HCT116 (cell line): ENCODE data around the gene GNA12. TPM values are rescaled to one million over a fixed set of nuclear protein-coding genes. Genes with fewer than 3 reads are reported as not detected.

Source experiments
- ATAC-seq: fragments of 200-7000 bp; cut with Tn5 transposase; 2 replicates; pipeline ENCODE4 v1.9.1; 2020; ENCODE audit warnings: mild to moderate bottlenecking, moderate library complexity
- BruUV-seq: library from RNA; stranded (reverse); fragments of 400-500 nt; replicated peaks from 2 replicates; lab custom pipeline; 2021; lab: Mats Ljungman, UMichigan
- CTCF ChIA-PET: fragments of 300-600 bp; sonication (Branson Sonifier 250); formaldehyde crosslinking; loops from one replicate; lab custom pipeline; 2021; ENCODE audit warnings: antibody characterized with exemption; lab: Charles Lee
- POLR2A ChIA-PET: fragments of 300-600, 350-600 bp; sonication (Branson Sonifier 250); formaldehyde crosslinking; loops from one replicate; lab custom pipeline; 2021; ENCODE audit warnings: antibody characterized with exemption; lab: Charles Lee
- RAD21 ChIA-PET, 2 experiments: fragments of 300-600 bp; sonication (Branson Sonifier 250); formaldehyde crosslinking; loops; one replicate each; lab custom pipeline; 2023; ENCODE audit warnings: low total read pairs in 2 of 2; ENCODE audit not compliant: uncharacterized antibody in 2 of 2, unreplicated experiment in 2 of 2, low non-redundant PET in 1 of 2; lab: Charles Lee
- DNase-seq: peaks from one replicate; pipeline ENCODE4 v3.0.0-alpha.2; 2010; ENCODE audit warnings: low read depth, low spot score
- H2AFZ ChIP-seq: fragments of 200-600 bp; shearing (Covaris generic), sonication (generic); 2 replicates; pipeline ENCODE4 v1.6.1; 2017; ENCODE audit warnings: low read depth, mixed run types, mixed read lengths, antibody characterized with exemption, low read length; ENCODE audit not compliant: poor library complexity, severe bottlenecking
- H3K27ac ChIP-seq: 2 replicates; pipeline ENCODE4 v1.5.1; 2012; ENCODE audit warnings: low read depth, low read length
- H3K27me3 ChIP-seq: fragments of 200-600 bp; sonication (generic); 2 replicates; pipeline ENCODE4 v1.6.1; 2016; ENCODE audit warnings: mixed run types, low read length, mixed read lengths; ENCODE audit not compliant: insufficient read depth
- H3K36me3 ChIP-seq, 2 experiments: fragments of 200-500 bp in 1 of 2; fragments of 200-600 bp in 1 of 2; sonication (Bioruptor generic) in 1 of 2; sonication (generic) in 1 of 2; 2 replicates each; pipeline versions ENCODE4 v1.5.1 to v1.6.1; 2014 to 2016; ENCODE audit warnings: low read length in 2 of 2, inconsistent platforms in 1 of 2, mixed read lengths in 1 of 2, mixed run types in 1 of 2; ENCODE audit not compliant: insufficient read depth in 2 of 2, control insufficient read depth in 1 of 2
- H3K4me1 ChIP-seq, 2 experiments: fragments of 200-600 bp in 1 of 2; sonication (generic) in 1 of 2; 2 replicates each; pipeline versions ENCODE4 v1.5.1 to v1.6.1; 2012 to 2017; ENCODE audit warnings: low read length in 2 of 2, inconsistent platforms in 1 of 2, mild to moderate bottlenecking in 1 of 2, mixed read lengths in 1 of 2, mixed run types in 1 of 2, moderate library complexity in 1 of 2; ENCODE audit not compliant: insufficient read depth in 2 of 2, control insufficient read depth in 1 of 2
- H3K4me2 ChIP-seq: fragments of 200-600 bp; sonication (generic); 2 replicates; pipeline ENCODE4 v1.6.1; 2017; ENCODE audit warnings: mixed run types, low read length, mixed read lengths
- H3K4me3 ChIP-seq, 2 experiments: fragments of 200-600 bp in 1 of 2; sonication (generic) in 1 of 2; replicated peaks in 1 of 2; 2 replicates each; pipeline ENCODE4 v1.5.1; 2011 to 2016; ENCODE audit warnings: low read length in 2 of 2, control low read depth in 1 of 2, low read depth in 1 of 2, mild to moderate bottlenecking in 1 of 2, mixed read lengths in 1 of 2, mixed run types in 1 of 2
- H3K79me2 ChIP-seq: fragments of 200-600 bp; sonication (generic); 2 replicates; pipeline ENCODE4 v1.6.1; 2017; ENCODE audit warnings: mild to moderate bottlenecking, mixed run types, low read length, moderate library complexity, mixed read lengths; ENCODE audit not compliant: insufficient read depth
- H3K9ac ChIP-seq: fragments of 200-600 bp; sonication (generic); 2 replicates; pipeline ENCODE4 v1.6.1; 2016; ENCODE audit warnings: low read length, mixed read lengths
- H3K9me2 ChIP-seq: fragments of 200-600 bp; sonication (generic), shearing (Covaris generic); 2 replicates; pipeline ENCODE4 v1.6.1; 2017; ENCODE audit warnings: mixed run types, mild to moderate bottlenecking, moderate library complexity; ENCODE audit not compliant: insufficient read depth
- H3K9me3 ChIP-seq, 2 experiments: fragments of 200-500 bp in 1 of 2; fragments of 200-600 bp in 1 of 2; sonication (Bioruptor generic) in 1 of 2; sonication (generic) in 1 of 2; 2 replicates each; pipeline ENCODE4 v1.6.1; 2014 to 2017; ENCODE audit warnings: low read length in 2 of 2, mixed read lengths in 2 of 2, inconsistent platforms in 1 of 2, low read depth in 1 of 2, mild to moderate bottlenecking in 1 of 2, mixed run types in 1 of 2, moderate library complexity in 1 of 2; ENCODE audit not compliant: control insufficient read depth in 1 of 2, insufficient read depth in 1 of 2
- H4K20me1 ChIP-seq: fragments of 200-600 bp; sonication (generic), shearing (Covaris generic); 2 replicates; pipeline ENCODE4 v1.6.1; 2017; ENCODE audit warnings: mixed run types, mild to moderate bottlenecking, moderate library complexity; ENCODE audit not compliant: insufficient read depth
- CBX3 ChIP-seq: IDR thresholded peaks from 2 replicates; pipeline ENCODE4 v1.6.1; 2012; ENCODE audit warnings: low read depth
- EGR1 ChIP-seq: IDR thresholded peaks from 2 replicates; pipeline ENCODE4 v1.6.1; 2012; ENCODE audit warnings: low read depth
- ELF1 ChIP-seq: IDR thresholded peaks from 2 replicates; pipeline ENCODE4 v1.6.1; 2012; ENCODE audit warnings: low read depth, borderline replicate concordance
- EZH2 ChIP-seq: fragments of 200-600 bp; sonication (generic); IDR thresholded peaks from 2 replicates; pipeline ENCODE4 v1.6.1; 2017; ENCODE audit warnings: antibody characterized with exemption, mixed run types
- FOSL1 ChIP-seq: IDR thresholded peaks from 2 replicates; pipeline ENCODE4 v1.6.1; 2012; ENCODE audit warnings: low read depth
- POLR2AphosphoS5 ChIP-seq: IDR thresholded peaks from 2 replicates; pipeline ENCODE4 v1.6.1; 2011; ENCODE audit warnings: mild to moderate bottlenecking, low read depth, low read length, moderate library complexity
- REST ChIP-seq: IDR thresholded peaks from 2 replicates; pipeline ENCODE4 v1.6.1; 2012; ENCODE audit warnings: low read depth
- SRF ChIP-seq: IDR thresholded peaks from 2 replicates; pipeline ENCODE4 v1.6.1; 2012; ENCODE audit warnings: low read depth
- TCF7L2 ChIP-seq: IDR thresholded peaks from 2 replicates; pipeline ENCODE4 v1.7.0; 2011; ENCODE audit warnings: borderline replicate concordance, inconsistent platforms; ENCODE audit not compliant: insufficient read depth, insufficient read length; ENCODE audit errors: extremely low read depth
- YY1 ChIP-seq: IDR thresholded peaks from 2 replicates; pipeline ENCODE4 v1.6.1; 2011; ENCODE audit warnings: low read length, low read depth, moderate library complexity, mild to moderate bottlenecking; ENCODE audit not compliant: insufficient replicate concordance; ENCODE audit errors: extremely low read depth
- ZFX ChIP-seq: fragments of 450-650 bp; IDR thresholded peaks from 2 replicates; pipeline ENCODE4 v1.6.1; 2017
- intact Hi-C: fragments of 100-400 bp; cut with micrococcal nuclease; formaldehyde crosslinking; loops from 2 replicates; pipeline ENCODE4 v1.10.0; 2022
- total RNA-seq: library from RNA; stranded (reverse); gene quantifications from one replicate; pipeline ENCODE4 v1.2.1, GENCODE V29; 2021; ENCODE audit not compliant: unreplicated experiment

Gene GNA12
- total RNA-seq, 1 experiment from 2014 or later = 32.6 TPM

GRCh38 chr7:2853147-2853546, 9.0 kb upstream of the GNA12 start:
- no peak for TF ChIP-seq ZFX
- DNase-seq (no peak), ATAC-seq (no peak)
- ChIA-PET CTCF (no interaction called here), POLR2A (interaction anchor here (0.7 kb wide), 1 partner anchor 11 kb away, joined by 3 read pairs; no protein-coding TSS in a partner anchor), RAD21 (no interaction called here)
- Histone ChIP-seq H3K36me3 (no peaks in the 10 kb centered on the region), H2AFZ (peak overlapping the region; percentile 45), H3K4me3 (no peak overlapping the region), H3K9me2 (no peaks in the 10 kb centered on the region), H3K4me2 (no peak overlapping the region), H3K79me2 (no peaks in the 10 kb centered on the region), H3K9ac (no peak overlapping the region), H3K27ac (no peak overlapping the region), H3K4me1 (0 out of 4 replicates have a peak, but pooled peaks cover 0 to 6% of the 10 kb centered on the region in 2 experiments), H3K27me3 (no peaks in the 10 kb centered on the region), H3K9me3 (no peaks in the 10 kb centered on the region), H4K20me1 (no peaks in the 10 kb centered on the region)
- no TSS peak for BruUV-seq
- intact Hi-C loops = no loop called here

GRCh38 chr7:2851497-2851896, 7.4 kb upstream of the GNA12 start:
- ATAC-seq (no peak), DNase-seq (no peak)
- no peak overlapping the region for H3K4me2 ChIP-seq
- no peaks in the 10 kb centered on the region for H3K36me3 ChIP-seq
- H3K27me3 ChIP-seq = no peaks in the 10 kb centered on the region
- no peak overlapping the region for H3K27ac ChIP-seq
- no peaks in the 10 kb centered on the region for H3K9me3 ChIP-seq
- intact Hi-C loops = no loop called here
- 0 out of 4 replicates have a peak, but pooled peaks cover 0 to 6% of the 10 kb centered on the region in 2 experiments for H3K4me1 ChIP-seq
- H4K20me1 ChIP-seq = no peaks in the 10 kb centered on the region
- ChIA-PET RAD21 (no interaction called here), POLR2A (no interaction called here), CTCF (no interaction called here)
- no peak for TF ChIP-seq YY1
- TF ChIP-seq ELF1 = no peak
- TF ChIP-seq EZH2 = no peak
- TF ChIP-seq ZFX = no peak
- no peak for TF ChIP-seq SRF
- no peak for TF ChIP-seq REST
- TF ChIP-seq TCF7L2 = no peak
- TF ChIP-seq POLR2AphosphoS5 = no peak
- TF ChIP-seq EGR1 = no peak
- TF ChIP-seq FOSL1 = no peak
- no peak for TF ChIP-seq CBX3
- H3K9ac ChIP-seq = no peak overlapping the region
- no peak overlapping the region for H2AFZ ChIP-seq
- H3K9me2 ChIP-seq = no peaks in the 10 kb centered on the region
- no peaks in the 10 kb centered on the region for H3K79me2 ChIP-seq
- no peak overlapping the region for H3K4me3 ChIP-seq
- BruUV-seq = no TSS peak
